Effector memory CD8-positive, alpha-beta T cell (primary cell): ENCODE measurements around the gene CDC42BPB.
"Not testable (repeated sequence)": the region's sequence is repeated elsewhere in the genome, so short reads cannot be mapped to it uniquely, and the experiment has no call there.

Source experiments
- ATAC-seq: fragments of 150-1000 bp; cut with Tn5 transposase; replicated peaks from 2 replicates; pipeline ENCODE4 v1.10.0; 2021; ENCODE audit warnings: mild to moderate bottlenecking, moderate library complexity
- DNase-seq, 3 experiments: peaks; one replicate each; pipeline ENCODE4 v3.0.0; 2021
- H3K27ac Mint-ChIP-seq, 2 donors: one replicate each; pipeline ENCODE4 v1.8.0; 2022; ENCODE audit warnings: mild to moderate bottlenecking in 2 of 2, mixed read lengths in 2 of 2, moderate library complexity in 2 of 2
- H3K27me3 Mint-ChIP-seq, 2 donors: one replicate each; pipeline ENCODE4 v1.8.0; 2022; ENCODE audit warnings: mixed read lengths in 2 of 2
- H3K36me3 Mint-ChIP-seq: one replicate; pipeline ENCODE4 v1.8.0; 2022; ENCODE audit warnings: mild to moderate bottlenecking, moderate library complexity, mixed read lengths; ENCODE audit not compliant: insufficient read depth
- H3K4me1 Mint-ChIP-seq, 2 donors: one replicate each; pipeline ENCODE4 v1.8.0; 2022; ENCODE audit warnings: low read depth in 2 of 2, mixed read lengths in 2 of 2
- H3K4me3 Mint-ChIP-seq, 2 donors: one replicate each; pipeline ENCODE4 v1.8.0; 2022; ENCODE audit warnings: mild to moderate bottlenecking in 2 of 2, mixed read lengths in 2 of 2, moderate library complexity in 2 of 2
- H3K9me3 Mint-ChIP-seq, 2 donors: one replicate each; pipeline ENCODE4 v1.8.0; 2022; ENCODE audit warnings: mixed read lengths in 2 of 2

Gene CDC42BPB

DNA sequence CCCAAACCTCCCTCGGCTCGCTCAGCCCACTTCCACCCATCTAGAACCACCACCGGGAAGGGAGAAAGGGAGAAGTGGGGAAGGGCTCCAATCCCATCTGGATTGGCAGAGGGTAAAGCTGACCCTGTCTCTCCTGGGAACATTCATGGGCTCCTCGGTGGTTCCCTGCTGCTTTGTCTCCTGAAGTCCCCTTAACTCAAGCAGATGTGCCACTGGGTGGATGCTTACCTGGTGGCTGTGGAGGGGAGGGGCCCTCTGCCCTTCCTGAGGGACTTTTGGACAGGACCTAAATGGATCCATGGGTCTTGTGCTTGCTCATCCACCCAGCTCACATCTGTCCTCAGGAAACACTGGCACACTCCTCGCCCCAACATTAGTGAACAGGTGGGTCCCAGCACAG, 2.2 kb upstream of the CDC42BPB start:
- H3K27me3 Mint-ChIP-seq = peaks cover 39 to 57% of the 10 kb centered on the region in 2 donors
- H3K4me1 Mint-ChIP-seq = peaks cover 2 to 13% of the 10 kb centered on the region in 2 donors
- no peak overlapping the region for H3K4me3 Mint-ChIP-seq
- H3K27ac Mint-ChIP-seq = no peak overlapping the region
- DNase-seq (no peak), ATAC-seq (no peak)
- no peaks in the 10 kb centered on the region for H3K9me3 Mint-ChIP-seq
- no peaks in the 10 kb centered on the region for H3K36me3 Mint-ChIP-seq

DNA sequence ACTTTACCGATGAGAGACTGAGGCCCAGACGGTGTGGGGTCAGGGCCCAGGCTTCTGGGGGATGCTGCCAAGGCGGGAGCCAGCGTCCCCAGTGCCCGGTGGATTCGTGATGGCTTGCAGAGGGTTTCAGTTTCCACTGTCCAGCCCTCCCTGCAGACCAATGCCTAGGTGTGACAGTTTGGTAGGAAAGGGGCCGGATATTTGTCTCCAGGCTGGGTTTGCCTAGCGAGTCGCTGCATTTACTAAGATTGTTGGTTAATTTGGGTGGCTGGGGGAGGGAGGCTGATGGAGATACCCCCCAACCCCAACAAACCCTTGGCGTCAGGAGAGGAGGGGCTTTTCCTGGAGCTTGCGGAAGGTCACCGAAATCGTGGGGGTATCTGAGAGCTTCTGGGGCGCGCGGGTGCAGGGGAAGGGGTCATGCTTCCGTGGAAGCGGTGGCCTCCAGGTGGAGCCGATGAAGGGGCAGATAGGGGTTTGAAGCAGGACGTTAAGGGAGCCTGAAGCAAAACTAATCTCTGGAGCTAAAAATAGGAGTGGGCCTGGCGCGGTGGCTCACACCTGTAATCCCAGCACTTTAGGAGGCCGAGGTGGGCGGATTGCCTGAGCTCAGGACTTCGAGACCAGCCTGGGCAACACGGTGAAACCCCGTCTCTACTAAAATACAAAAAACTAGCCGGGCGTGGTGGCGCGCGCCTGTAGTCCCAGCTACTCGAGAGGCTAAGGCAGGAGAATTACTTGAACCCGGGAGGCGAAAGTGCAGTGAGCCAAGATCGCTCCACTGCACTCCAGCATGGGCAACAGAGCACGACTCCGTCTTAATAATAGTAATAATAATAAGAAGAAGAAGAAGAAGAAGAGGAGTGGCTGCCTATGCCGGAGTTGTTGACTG, 1.1 kb upstream of the CDC42BPB start:
- H3K27me3 Mint-ChIP-seq = peaks cover 44 to 54% of the 10 kb centered on the region in 2 donors
- H3K4me1 Mint-ChIP-seq = peaks cover 2 to 13% of the 10 kb centered on the region in 2 donors
- no peaks in the 10 kb centered on the region for H3K9me3 Mint-ChIP-seq
- H3K27ac Mint-ChIP-seq = no peak overlapping the region
- no peak for ATAC-seq
- peak overlapping the region; percentile 12 to 43 for H3K4me3 Mint-ChIP-seq
- H3K36me3 Mint-ChIP-seq = no peaks in the 10 kb centered on the region
- DNase-seq = no peak

DNA sequence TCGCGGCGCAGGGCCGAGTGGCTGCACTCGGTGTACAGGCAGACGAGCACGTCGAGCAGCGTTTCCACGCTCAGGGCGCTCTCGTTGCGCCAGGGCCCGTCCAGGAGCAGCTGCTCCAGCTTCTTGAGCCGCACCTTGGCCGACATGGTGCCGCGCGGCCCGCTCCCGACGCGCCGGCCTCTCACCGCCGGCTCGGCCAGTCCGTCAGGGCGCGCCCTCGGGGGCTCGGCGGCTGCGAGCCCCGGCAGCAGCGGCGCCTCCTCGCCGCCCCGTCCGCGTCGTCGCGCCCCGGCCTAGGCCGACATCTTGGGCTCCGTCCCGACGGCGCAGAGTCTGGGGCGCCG, 349 bp downstream of the CDC42BPB start:
- Mint-ChIP-seq H3K4me3 (no peak overlapping the region), H3K36me3 (no peaks in the 10 kb centered on the region), H3K27me3 (peaks cover 44 to 59% of the 10 kb centered on the region in 2 donors), H3K27ac (no peak overlapping the region), H3K4me1 (peaks cover 2 to 13% of the 10 kb centered on the region in 2 donors), H3K9me3 (no peaks in the 10 kb centered on the region)
- DNase-seq (no peak), ATAC-seq (peak; percentile 19)

DNA sequence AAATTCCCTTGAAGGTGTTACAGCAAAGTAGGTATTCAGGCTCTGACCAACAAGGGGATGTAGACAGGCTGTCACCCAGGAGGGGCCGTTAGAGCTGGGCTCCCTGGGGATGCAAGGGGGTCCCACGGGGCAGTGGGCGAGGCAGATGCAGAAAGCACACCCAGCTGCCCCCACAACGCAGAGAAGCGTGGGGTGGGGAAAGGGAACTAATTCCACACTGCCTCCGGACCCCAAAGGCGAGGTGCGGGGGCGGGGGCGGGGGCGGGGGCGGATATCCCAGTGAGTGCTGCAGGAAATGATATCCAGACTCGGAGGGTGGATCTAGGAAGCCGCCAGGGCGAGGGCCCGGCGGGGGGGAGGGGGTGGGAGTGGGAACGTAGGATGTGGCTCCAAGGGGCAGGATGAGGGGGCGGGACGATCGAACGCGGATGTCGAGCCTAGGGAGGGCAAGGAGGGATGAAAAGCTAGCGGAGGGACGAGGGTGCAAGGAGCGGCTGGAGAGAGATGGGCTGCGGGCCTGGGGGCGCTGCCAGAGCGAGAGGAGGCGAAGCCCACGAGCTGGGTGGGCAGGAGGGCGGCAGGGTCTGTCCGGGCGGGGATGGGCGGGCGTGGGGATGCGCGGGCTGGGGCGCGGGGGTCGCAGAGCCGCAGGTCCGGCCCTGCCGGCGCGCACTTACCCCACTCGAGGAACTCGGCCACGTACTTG, 874 bp downstream of the CDC42BPB start:
- ATAC-seq (no peak), DNase-seq (no peak)

DNA sequence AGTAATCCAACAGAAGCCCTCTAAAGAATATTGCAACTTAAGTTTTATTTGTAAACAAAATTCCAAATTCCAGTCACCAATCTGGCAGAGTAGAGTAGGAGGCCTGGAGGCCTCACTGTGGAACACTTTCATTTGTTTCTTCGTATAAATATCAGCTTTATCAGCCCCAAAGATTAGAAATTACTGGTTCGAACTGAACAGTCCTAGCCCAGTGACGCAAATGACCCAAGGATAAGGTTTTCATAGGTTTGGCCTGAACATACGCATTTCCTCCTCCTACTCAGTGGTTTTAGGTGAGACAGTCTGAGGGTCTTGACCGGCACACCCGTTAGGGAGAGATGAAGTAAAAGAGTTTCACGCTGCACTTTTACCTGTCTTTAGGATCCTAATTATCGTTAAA, 1.7 kb downstream of the CDC42BPB start:
- no peaks in the 10 kb centered on the region for H3K36me3 Mint-ChIP-seq
- peaks cover 44 to 59% of the 10 kb centered on the region in 2 donors for H3K27me3 Mint-ChIP-seq
- H3K4me3 Mint-ChIP-seq = peak overlapping the region; percentile 71 to 74
- H3K27ac Mint-ChIP-seq = no peak overlapping the region
- H3K9me3 Mint-ChIP-seq = no peaks in the 10 kb centered on the region
- no peak for ATAC-seq
- H3K4me1 Mint-ChIP-seq = peaks cover 2 to 10% of the 10 kb centered on the region in 2 donors
- no peak for DNase-seq

More for the DNA sequence above, 874 bp downstream of the CDC42BPB start:
- H3K27me3 Mint-ChIP-seq = peaks cover 44 to 59% of the 10 kb centered on the region in 2 donors
- H3K36me3 Mint-ChIP-seq = no peaks in the 10 kb centered on the region
- H3K4me3 Mint-ChIP-seq = peak overlapping the region; percentile 71 to 74
- no peaks in the 10 kb centered on the region for H3K9me3 Mint-ChIP-seq
- H3K4me1 Mint-ChIP-seq = peaks cover 2 to 11% of the 10 kb centered on the region in 2 donors
- H3K27ac Mint-ChIP-seq = no peak overlapping the region

DNA sequence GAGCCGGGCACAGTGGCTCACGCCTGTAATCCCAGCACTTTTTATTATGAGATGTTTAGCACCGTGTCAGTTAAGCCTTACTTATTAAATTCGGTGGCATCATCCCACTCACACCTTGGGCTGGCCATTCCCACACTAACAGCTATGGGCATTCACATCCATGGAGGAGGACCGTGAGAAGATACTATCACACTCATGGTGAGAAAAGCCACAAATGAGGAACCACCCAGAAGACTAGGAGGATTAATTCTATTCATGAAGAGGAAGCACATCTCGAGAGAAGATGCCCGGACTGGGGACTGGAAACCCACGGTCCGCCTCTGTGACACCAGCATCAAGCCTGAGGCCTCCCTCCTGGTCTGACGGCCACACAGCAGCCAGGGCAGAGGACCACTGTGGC, 4.9 kb downstream of the CDC42BPB start:
- no peak for DNase-seq
- Mint-ChIP-seq H3K4me1 (peaks cover 2 to 10% of the 10 kb centered on the region in 2 donors), H3K27me3 (peaks cover 32 to 47% of the 10 kb centered on the region in 2 donors), H3K9me3 (no peaks in the 10 kb centered on the region), H3K36me3 (no peaks in the 10 kb centered on the region), H3K27ac (no peak overlapping the region), H3K4me3 (no peak overlapping the region)
- no peak for ATAC-seq

DNA sequence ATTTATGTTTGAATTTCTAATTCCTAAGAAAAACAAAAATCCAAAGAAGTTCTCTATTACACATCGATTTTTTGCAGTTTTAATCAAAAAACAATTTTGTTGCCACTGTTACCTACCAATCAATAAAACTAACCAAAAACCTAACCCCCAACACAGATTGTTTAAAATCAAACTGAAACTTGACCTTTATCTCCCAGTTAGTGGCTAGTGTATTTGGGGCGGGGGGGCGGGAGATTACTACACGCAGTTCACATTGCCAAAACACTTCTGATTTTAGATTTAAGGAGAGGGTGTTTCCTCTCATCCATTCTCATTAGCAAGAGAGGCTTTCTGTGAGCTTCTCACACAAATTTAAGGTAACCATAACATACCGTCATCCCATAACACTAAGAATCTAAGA, 6.4 kb downstream of the CDC42BPB start:
- Mint-ChIP-seq H3K9me3 (no peaks in the 10 kb centered on the region), H3K4me1 (peaks cover 0 to 2% of the 10 kb centered on the region in 2 donors), H3K27me3 (peaks cover 33 to 44% of the 10 kb centered on the region in 2 donors), H3K27ac (no peak overlapping the region), H3K36me3 (no peaks in the 10 kb centered on the region), H3K4me3 (no peak overlapping the region)
- ATAC-seq (no peak), DNase-seq (no peak)

DNA sequence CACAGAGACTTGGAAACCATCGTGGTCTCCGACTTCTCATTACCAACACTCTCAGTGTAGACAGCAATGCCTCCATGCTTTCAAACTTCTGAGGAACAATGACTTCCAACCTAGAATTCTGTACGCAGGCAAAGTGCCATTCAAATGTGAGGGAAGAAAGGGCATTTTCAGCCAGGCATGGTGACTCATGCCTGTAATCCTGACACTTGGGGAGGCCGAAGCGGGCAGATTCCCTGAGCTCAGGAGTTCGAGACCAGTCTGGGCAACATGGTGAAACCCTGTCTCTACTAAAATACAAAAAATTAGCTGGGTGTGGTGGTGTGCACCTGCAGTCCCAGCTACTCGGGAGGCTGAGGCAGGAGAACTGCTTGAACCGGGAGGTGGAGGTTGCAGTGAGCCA, 9.9 kb downstream of the CDC42BPB start:
- H3K36me3 Mint-ChIP-seq, H3K27ac Mint-ChIP-seq: not testable (repeated sequence)

DNA sequence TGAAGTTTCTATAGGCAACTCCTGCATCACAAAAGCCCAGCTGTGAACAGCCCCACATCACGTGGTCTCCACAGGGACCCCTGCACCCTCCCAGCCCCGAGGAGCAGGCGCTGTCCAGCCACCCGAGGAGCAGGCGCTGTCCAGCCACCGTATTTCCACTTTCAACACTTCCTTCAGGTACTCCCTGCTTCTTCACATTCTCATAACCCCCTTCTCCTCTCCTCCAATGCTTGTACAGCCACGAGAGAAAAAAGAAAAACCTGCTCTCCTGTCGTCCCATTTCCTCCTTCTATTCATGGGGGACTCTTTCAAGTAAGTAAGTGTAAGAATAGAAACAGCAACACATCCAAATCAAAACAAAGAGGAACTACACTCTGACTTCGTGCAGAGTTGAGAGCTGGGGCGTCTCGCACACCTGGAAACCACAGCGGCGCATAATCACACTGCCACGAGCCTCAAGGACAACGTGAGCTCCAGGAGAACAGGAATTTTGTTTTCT, 11.9 kb downstream of the CDC42BPB start:
- ATAC-seq (no peak), DNase-seq (no peak)
- Mint-ChIP-seq H3K36me3 (no peaks in the 10 kb centered on the region), H3K4me1 (peaks cover 5 to 6% of the 10 kb centered on the region in 2 donors), H3K27me3 (peaks cover 38 to 51% of the 10 kb centered on the region in 2 donors), H3K27ac (no peak overlapping the region), H3K9me3 (no peaks in the 10 kb centered on the region), H3K4me3 (no peak overlapping the region)

More for the DNA sequence above, 9.9 kb downstream of the CDC42BPB start:
- not testable (repeated sequence) for H3K9me3 Mint-ChIP-seq, H3K4me1 Mint-ChIP-seq, DNase-seq, ATAC-seq, H3K4me3 Mint-ChIP-seq
- H3K27me3 Mint-ChIP-seq = peaks cover 33 to 41% of the 10 kb centered on the region in 2 donors

DNA sequence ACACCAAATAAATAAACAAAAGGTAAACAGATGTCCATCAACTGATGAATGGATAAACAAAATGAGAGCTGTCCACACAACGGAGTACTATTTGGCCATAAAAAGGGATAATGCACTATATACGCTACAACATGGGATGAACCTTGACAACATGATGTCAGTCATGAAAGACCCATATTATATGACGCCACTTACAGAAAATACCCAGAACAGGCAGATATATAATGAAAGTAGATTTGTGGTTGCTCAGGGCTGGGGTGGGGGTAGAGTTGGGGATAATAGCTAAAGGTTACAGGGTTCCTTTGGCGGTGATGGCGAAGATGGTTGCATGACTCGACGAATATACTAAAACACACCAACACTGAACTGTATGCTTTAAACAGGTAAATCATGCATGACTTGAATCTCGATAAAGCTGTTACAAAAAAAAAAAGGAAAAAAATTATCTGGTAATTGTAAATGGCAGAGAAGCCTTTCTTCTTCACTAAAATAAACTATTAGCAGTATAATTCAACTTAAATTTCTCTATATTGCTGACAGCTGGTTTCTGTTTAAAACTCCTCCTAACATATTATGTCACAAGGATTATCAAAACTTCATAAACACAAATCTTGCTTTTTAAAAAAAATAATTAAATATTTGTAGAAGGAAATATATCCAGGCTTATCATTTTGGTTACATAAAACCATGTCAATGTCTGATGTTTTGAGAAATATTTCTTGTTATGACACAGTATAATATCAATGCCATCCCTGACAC, 13.9 kb downstream of the CDC42BPB start:
- H3K9me3 Mint-ChIP-seq = no peaks in the 10 kb centered on the region
- H3K4me1 Mint-ChIP-seq = peaks cover 5 to 6% of the 10 kb centered on the region in 2 donors
- no peak for ATAC-seq
- no peak for DNase-seq
- H3K27me3 Mint-ChIP-seq = peaks cover 38 to 55% of the 10 kb centered on the region in 2 donors
- no peaks in the 10 kb centered on the region for H3K36me3 Mint-ChIP-seq
- no peak overlapping the region for H3K4me3 Mint-ChIP-seq
- H3K27ac Mint-ChIP-seq = no peak overlapping the region

DNA sequence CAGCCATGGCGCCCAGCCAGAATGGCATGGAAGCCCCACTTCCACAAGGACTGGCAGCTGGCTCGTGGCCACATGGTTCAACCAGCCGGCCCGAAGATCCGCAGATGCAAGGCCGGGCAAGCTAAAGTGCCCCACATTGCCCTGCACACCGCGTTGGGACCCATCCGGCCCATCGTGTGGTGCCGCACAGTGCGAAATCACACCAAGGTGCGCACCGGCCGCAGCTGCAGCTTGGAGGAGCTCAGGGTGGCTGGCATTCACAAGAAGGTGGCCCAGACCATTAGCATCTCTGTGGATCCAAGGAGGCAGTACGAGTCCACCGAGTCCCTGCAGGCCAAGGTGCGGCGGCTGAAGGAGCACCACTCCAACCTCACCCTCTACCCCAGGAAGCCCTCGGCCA, 15.9 kb downstream of the CDC42BPB start:
- Mint-ChIP-seq H3K36me3 (no peaks in the 10 kb centered on the region), H3K27ac (no peak overlapping the region), H3K9me3 (no peaks in the 10 kb centered on the region), H3K4me3 (no peak overlapping the region), H3K4me1 (peaks cover 5 to 6% of the 10 kb centered on the region in 2 donors), H3K27me3 (peaks cover 30 to 48% of the 10 kb centered on the region in 2 donors)
- ATAC-seq (no peak), DNase-seq (no peak)

DNA sequence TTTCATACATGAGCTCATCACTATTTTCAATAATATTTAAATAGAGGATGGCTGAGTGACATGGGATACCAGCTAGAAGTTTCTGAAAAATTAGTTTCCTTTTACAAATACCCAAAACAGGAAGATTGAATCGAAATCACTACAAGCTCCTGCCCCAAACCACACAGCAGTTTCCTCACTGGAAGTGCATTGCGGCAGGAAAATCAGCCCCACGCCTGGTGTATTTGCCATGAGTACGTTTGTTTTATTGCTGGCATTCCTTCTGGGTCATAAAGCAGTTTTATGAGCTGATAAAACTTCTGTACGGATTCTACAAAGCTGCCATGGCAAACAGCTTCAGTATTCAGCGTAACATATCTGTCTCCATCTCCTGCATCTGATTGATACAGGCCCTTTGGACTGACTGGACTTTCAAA, 23.7 kb downstream of the CDC42BPB start:
- DNase-seq = no peak
- ATAC-seq = no peak
- Mint-ChIP-seq H3K36me3 (no peaks in the 10 kb centered on the region), H3K27me3 (peaks cover 0 to 3% of the 10 kb centered on the region in 2 donors), H3K9me3 (no peaks in the 10 kb centered on the region), H3K4me3 (no peak overlapping the region), H3K27ac (no peak overlapping the region), H3K4me1 (no peaks in the 10 kb centered on the region)

DNA sequence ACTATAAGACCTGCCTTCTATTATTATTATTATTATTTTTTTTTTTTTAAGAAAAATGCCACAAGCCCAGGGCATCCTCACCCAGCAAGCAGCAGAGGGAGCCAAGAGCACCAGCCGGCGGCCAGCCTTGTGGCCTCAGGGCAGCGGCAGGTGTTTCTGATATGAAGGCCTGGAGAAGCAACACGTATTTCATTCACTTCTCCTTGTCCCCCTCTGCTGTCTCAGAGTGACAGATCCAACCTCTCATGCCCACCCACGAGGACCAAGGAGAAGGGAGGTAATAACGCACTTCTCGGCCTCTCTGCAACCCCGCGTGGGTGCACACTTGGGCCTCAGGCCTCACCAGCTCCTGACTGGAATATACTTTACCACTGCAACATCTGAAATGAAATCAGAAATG, 25.4 kb downstream of the CDC42BPB start:
- ATAC-seq = no peak
- no peaks in the 10 kb centered on the region for H3K36me3 Mint-ChIP-seq
- H3K4me1 Mint-ChIP-seq = no peaks in the 10 kb centered on the region
- peaks cover 0 to 2% of the 10 kb centered on the region in 2 donors for H3K27me3 Mint-ChIP-seq
- no peaks in the 10 kb centered on the region for H3K9me3 Mint-ChIP-seq
- no peak overlapping the region for H3K4me3 Mint-ChIP-seq
- DNase-seq = no peak
- H3K27ac Mint-ChIP-seq = no peak overlapping the region
